EL (cell line): Measurements from ENCODE around the gene COBL.

Source experiments
- DNase-seq: peaks from one replicate; pipeline ENCODE4 v3.0.0-alpha.2; 2016

Gene COBL

DNA sequence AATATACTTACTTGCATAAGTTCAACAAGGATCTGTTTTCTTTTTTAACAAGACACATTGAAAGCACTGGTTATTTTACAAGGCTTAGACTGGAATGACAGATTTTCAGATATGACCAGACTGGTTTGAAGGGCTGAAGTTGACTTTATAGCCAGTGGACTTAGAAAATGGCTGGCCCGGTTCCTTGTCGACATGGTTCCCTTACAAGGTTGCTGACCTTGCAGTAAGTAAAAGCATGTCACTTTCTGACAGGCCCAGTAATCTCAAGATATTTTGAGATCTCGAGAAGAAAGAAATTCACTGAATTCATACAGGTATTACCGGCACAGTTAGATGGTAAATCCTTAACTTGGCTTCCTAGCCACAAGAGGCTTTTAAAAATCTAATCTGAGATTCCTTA lies 136.5 kb downstream of the COBL start:
- DNase-seq, result no peak

DNA sequence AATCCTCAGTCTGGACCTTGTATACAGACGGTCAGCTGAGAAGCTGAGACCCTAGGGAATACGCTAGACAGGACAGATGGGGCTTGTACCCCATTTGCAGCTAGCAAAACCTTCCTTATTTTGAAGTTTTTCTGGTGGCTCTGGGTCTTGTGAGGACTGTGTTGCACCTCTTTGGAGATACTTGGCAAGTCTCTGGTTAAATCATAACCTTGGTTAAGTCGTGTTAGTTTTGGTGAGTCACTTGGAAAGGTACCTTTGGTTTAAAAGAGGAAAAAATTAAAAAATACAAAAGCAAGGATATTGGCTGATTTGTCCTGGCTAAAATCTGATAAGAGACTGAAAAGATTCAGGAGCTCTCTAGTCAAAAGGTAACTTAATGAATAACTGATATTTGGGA lies 140.6 kb downstream of the COBL start:
- no peak for DNase-seq

DNA sequence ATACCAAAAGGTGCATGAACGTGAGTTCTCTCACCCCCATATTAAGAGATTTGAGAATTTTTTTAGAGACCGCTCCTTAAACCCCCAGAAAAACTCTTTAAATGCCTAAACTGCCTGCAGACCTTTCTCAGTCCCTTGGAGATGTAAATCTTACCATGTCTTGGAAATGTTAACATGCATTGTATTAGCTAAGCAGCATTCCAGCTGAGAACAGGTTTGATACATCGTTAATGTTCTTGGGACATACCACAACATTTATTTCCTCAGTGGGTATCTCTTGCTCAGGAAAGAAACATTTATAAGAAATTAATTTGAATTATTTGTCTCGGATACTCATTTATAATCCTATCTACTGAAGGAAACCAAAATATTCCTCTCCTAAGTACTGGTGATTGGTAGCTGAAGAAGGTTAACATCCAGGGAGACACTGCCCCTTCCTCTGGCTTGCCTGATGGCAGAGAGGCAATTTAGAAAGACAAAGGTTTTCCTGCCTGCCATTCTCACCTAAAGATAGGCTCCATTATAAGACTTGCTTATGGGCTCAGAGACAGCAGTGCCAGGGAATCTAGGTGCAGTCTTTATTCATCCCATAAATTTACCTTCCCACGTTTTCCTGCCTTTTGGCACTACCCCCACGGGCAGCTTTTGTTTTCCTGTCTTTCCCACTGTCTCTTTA lies 141.2 kb downstream of the COBL start:
- no peak for DNase-seq

DNA sequence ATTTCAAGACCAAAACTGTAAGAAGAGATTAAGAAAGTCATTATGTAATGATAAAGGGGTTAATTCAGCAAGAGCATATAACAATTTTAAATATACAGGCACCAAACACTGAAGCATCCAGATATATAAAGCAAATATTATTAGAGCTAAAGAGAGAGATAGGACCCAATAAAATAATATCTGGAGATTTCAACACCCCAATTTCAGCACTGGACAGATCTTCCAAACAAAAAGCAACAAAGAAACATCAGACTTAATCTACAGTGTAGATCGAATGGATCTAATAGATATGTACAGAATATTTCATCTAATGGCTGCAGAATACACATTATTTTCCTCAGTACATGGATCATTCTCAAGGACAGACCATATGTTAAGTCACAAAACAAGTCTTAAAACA lies 151.3 kb downstream of the COBL start:
- DNase-seq, result no peak

DNA sequence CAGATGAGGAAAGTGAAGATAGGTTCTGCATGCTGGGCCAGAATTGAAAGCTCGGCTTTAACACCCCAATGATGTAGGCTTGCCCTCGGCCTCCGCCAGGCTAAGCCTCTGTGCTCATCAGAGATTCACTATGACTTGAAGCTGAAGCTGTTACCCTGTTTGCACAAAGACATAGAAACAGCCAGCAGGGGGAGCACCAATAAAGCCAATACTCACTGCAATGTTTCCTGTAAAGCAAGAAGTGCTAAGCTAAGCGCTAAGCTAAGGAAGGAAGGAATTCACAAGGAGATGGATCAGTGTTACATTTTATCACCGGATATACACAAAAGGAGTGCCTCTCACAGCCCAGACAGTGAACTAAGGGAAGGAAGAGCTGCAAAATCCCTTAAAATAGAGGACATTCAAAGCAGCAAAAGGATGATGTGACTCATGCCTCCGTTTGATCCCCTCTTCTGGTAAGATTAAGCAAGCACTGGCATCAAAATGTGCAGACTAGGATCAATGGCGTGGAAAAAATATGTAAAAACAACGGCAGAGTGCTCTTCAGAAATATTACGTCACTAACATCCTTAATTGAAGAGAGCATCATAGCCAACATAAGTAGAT lies 153.8 kb downstream of the COBL start:
- DNase-seq, result peak; percentile 82

DNA sequence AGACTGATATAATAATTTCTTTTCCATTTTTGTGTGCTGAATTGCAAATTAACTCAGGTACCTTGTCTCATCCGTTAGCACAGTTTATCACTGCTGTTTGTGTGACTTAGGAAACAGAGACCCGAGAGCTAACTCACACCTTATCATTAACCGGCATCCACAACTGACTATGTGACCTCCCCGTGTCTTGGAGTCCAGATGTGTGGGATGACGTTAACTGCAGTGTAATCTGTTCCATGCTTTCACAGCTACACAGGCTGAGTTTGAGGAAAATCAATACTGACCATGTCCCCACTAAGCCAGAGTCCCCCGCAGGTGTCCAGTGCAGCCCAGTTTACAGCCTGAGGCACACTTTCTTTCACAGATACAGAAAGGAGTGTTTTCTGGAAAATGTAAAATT lies 154.7 kb downstream of the COBL start:
- no peak for DNase-seq

DNA sequence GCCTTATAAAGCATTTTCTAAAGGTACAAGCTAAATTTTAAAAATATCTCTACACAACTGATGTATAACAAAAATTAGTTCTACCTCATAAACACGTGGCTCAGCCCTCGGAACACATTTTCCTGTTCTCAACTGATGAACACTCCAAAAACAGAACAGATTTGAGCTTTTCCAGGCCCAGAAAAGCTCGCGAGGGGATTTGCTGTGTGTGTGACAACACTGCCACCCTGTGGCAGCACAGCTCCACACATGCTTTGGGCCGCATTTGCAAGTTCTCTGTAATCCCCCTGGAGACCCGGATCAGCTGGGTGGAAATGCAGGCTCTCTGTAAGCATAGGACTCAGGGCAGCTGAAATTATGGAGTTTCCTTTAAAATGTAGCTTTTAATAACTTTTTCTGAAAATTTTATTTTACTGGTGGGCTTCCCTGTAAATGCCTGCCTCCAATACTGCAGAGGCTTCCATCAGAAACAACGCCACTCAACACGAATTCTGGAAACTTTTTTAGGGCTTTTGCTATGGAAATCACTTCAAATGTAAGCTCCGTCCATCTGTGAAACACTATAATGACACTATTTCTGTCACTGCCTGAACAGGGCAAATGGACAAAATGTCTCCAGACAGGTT lies 155.5 kb downstream of the COBL start:
- peak; percentile 61 for DNase-seq

DNA sequence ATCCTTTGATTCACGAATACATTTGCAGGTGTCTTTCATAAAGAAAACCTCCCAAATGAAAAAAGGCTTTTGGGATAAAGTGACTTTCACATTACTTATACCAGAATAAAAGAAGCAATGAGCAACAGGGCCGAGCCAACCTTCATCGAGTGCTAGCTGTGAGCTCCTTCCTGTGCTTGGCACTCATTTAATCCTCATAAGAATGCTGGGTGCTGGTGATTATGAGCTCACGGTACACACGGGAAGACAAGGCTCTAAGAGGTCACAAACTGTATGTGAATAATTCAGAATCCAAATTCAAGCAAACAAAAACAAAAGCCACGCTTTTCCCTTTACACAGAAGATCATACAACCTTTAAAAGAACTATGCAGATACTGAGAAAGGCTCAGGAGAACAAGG lies 156.2 kb downstream of the COBL start:
- no peak for DNase-seq

DNA sequence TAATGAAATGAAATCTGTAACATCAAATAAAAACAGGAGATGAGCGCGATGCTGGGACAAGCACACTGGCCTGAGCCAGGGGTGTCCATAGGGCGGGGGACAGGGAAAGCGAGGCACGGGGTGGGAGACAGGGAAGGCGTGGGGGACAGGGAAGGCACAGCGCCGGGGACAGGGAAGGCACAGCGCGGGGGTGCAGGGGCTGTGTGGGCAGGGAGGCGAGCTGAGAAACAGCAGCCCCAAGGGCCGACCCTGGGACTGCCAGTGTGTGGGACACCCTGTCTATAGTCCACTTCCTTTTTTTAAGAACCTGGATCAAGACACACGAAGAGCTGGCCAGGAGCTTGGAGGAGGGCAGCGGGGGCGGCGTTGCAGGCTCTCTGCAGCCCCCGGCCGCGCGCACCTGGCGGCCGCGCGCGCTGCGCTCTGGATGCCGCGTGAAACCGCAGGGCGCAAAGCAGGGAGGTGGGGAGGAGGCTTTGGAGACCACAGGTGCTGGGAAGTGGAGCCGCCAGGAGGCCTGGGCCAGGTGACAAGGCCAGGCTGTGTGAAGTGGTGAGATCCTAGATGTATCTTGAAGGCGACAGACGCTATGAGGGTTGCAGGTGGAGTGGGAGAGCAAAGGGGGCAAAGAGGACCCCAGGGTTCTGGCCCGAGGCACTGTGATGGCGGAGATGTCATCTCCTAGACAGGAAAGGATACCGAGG lies 157.7 kb downstream of the COBL start:
- DNase-seq, result no peak

DNA sequence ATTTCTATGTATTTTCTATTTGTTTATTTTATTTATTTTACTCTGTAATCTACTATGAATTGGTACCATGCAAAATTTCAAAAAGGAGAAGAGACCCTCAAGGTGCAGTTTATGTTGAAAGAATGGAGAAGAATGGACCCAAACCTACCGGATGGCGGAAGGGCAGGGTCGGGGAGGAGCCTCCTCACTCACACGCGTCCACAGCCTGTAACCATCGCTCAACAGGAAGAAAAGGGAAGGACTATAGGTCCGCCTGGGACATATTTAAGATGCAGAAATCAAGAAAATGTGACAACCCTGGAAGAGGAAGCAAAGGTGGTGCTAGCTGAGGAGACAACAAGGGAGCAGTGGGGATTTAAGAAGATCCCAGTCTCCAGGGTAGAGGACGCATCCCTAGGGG lies 158.4 kb downstream of the COBL start:
- DNase-seq, result no peak

DNA sequence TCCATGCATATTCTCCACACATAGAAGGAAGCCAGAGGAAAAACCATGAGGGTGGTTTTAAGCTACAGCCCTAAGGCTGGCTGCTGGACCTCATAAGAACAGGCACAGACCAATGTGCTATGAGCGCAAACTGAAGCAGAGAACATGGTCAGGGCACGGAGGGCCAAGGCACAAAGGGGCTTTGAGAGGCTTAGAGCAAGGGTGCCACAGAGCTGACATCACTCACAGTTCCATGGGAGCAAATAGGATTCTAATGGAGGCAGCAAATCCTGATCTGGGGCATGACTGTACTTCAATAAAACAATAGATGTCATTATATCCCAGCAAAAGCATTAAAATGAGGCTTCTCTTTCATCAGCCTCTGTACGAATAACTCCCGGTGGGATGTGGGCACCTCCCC lies 162.4 kb downstream of the COBL start:
- DNase-seq, result no peak

DNA sequence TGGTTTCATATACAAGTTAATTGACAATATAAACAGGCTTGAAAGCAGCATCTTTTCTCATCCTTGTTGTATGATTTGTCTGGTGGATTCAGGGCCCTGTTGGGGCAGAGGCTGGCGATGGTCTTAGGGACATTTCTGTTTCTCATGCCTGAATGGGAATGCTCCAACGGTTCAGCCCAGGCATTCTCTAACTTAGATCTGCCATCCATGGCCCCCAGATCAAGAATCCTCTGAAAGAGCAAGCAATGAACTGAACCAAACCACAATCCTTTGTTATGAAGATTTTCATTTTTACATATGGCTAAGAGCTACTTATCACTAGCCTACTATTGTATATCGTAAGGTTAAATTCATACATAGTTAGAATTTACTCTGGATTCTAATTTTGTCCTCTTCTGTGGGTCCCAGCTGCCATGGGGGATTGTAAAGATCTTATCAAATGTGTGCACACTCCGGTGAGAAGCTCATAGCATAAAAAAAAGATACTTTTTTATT lies 163.9 kb downstream of the COBL start:
- no peak for DNase-seq

DNA sequence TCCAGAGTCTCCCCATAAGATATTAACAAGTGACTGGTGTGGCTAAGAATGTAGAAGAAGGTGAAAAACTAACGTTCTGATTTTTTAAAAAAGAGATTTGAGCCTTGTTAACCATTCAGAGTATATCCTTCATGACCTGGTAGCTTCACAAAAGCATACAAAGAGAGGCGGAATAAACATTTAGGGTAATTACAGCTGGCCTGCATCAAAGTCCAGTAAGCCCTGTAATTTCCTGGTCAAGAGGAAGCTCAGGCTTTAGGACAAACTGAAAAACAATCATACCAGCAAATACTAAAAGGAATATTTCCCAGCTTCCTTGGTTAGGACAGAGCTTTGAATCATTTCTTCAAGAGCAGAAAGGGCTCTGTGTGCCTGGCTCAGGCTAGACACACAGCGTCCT lies 165.2 kb downstream of the COBL start:
- no peak for DNase-seq

DNA sequence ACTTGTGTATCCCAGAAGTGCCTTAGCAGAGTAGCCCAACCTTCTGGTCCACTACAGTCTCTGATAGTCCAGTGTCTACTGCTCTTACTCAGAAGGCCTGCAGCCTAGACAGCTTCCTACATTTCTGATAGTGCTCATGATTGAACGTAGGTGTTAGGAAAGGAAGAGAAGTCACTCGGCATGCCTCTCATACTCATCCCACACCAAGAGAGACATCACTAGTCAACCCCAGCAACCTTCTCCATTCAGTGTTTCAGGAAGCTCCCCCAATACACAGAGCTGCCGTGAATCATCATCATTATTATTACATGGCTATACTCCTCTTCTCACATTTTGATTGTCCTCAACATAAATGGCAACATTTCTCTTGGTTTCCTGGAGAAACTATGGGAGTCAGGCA lies 166.4 kb downstream of the COBL start:
- no peak for DNase-seq

DNA sequence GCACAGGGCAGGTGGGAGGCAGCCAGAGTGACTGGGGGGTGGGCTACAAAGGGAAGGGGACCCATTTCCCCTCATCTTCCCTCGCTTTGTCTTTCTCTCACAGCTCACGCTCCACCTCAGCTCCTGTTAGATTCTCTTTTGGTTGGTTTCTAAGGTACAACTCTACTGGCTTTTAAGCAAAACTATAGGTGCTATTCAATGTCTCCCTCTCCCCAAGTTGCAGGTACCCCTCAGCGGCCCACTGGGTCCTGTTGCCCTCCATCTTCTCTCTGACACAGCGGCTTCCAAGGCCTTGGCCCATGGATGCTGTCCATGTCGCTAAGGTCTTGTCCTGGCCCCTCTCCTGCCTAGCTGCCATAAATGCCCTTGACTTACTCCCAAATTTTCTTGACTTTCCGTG lies 168.4 kb downstream of the COBL start:
- no peak for DNase-seq

DNA sequence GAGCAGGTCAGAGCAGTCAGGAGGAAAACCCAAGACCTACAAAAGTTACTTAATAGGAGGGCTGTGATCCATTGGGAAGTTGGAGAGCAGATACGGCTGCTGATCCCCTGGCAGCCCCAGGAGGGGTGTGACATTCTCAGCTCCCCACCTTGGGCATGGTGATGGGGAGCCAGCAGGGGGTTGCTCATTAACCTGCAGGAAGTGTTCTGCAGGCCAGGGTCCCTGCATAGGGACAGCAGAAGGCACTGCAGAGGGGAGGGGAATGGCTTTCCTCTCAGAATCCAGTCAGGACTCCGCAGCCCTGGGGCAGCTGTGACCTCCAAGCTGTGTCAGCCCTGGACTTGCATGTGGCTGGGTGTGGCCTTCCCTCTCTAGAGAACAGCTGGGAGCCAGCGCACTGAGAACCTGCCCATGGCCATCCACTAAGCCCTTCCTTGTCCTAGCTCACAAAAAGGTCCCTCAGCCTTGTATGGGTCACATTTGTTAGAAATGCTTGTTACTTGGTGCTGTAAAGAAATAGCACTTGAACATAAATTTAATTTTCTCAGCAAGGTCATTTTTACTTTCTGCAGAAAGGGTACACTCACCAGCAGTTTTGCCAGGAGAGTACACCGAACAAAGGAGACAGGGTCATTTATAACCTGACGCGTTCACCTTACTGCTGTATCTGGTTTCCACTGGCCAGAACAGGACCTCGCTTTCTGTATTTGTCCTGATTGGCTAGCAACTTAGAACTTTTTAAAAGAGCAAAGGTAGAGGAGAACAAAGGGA lies 169.6 kb downstream of the COBL start:
- no peak for DNase-seq

DNA sequence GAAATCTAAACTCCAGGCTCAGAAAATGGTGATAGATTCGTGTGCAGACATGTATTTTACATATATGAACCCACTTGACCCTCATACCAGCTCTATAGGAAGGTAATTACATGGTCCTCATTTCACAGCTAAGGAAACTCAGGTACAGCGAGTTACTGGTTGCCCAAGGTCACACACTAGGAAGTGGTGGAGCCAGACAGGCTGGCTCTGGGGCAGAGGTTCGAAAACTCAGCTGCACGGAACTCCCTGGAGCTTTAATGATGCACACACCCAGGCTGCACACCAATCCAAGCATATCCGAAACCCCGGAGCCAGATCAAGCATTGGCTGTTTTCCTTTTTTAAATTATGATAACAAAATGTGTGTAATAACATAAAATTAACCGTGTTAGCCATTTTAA lies 172.4 kb downstream of the COBL start:
- DNase-seq, result no peak

DNA sequence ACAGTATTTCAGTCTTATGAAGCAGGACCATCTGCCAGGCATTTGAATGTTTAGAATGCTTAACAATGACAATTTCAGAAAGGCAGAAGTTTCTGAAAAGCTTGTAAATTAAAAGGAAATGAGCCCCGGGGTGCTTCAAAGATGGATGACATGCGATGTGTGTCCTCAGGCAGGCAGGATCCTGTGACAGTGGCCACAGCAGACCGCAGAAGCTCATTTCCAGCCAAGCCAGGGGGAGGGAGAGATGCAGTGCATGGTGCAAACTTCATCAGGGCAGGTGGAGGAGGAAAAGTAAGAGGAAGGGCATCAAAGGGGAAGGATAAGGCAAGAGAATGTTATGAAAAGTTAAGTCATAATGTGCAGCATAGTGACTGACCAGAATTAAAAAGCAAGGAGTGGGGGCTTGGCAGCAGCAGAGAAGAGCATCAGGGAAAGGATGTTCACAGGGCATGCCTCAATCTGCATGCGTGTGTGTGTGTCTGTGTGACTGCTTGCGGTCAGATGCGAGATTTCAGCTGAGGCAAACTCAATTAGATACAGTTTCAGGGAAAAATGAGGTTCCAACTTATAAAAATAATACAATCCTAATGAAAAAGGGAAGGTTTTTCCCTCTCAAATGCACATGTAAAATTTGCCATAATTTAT lies 173.7 kb downstream of the COBL start:
- no peak for DNase-seq

DNA sequence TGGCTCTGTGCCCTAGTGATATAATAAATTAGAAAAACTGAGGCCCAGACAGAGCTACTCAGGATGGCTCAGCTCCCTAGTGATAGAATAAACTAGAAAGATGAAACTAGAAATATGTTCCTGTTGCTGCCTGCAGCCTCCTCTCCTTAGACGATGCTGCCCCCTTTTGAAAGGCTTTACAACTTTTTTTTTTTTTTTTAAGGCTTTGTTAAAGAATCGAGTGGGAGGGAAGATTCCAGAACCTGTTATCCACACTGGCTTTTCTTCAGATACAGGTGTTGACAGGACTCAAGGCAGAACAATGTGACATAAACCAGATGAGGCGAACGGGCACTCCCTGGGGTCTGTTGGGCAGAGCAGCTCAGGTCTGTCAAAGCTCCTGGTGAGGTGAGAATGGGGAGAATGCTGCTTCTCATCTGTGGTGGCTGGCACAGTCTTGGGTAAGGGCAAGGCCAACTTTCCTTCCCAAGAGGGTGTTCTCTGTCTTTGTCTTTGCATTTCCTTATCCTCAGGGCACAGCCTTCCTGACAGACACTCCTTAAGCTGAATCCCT lies 175.1 kb downstream of the COBL start:
- peak; percentile 46 for DNase-seq

DNA sequence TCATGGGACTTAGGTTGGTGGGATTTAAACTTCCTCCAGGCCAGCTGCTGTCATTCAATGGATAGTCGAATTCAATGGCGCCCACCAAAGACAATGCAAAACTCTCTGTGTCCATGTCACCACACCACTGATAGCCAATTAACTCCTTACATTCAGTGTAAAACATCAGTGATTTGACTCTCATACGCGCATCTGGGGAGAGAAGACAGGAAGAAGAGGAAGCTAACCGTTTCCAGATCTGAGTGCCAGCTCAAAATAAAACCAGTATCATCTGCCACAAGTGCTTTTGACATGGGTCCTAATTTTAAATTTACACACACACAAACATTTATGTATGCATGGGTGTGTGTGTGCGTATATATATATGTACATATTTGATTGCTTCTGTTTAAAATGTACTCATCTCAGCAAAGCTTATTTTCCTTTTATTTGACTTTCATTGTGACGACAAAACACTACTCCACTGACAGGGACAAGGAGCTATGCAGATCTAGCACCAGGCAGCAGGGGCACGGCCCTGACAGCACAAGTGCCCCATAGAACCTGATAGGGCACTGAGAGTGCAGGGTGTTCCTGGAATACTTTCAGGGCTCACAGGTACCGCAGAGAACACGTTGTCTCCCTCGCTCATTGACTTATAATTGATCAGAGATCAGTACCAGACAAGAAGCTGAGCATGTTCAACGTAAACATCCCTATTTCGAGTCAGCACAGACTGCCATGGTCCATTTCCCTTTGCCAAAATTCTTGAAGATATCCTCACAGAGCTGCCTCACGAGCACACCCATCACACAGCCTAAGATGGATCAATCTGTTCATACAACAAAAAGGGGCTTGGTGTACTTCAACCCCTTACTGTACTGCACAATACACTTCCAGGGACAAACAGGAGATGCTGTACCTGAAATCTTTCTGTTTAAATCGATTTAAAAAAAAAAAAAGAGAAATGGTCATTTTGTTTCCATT lies 176.1 kb downstream of the COBL start:
- no peak for DNase-seq

DNA sequence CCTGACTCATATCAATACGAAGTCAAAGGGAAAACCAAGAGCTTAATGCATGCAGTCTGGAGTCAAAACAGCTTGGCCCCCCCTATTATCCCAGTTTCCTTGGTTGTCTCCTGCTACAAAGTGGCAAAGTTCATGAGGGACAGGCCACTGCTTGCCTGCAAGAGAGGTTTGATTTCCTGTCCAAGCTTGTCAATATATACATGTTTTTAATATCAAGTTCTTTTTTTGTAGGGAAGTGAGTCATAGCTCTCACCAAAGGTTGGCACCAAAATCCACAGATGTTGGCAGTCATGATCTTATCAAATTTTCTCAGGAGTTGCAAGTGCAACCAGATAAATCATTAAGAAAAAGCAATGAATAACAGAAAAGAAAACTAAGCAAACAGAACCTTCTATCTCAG lies 176.8 kb downstream of the COBL start:
- peak; percentile 5 for DNase-seq
